Adipocyte (in vitro differentiated cells): Measurements from ENCODE around the gene PLAA.
"Not testable (repeated sequence)": the region's sequence is repeated elsewhere in the genome, so short reads cannot be mapped to it uniquely, and the experiment has no call there.

Source experiments
- DNase-seq: peaks from one replicate; pipeline ENCODE4 v3.0.0-alpha.2; 2015; ENCODE audit warnings: low read depth
- H3K27me3 ChIP-seq: replicated peaks from 2 replicates; pipeline ENCODE4 v1.7.0; 2013; ENCODE audit warnings: mild to moderate bottlenecking, low read length, moderate library complexity; ENCODE audit not compliant: control insufficient read depth, insufficient read depth
- H3K36me3 ChIP-seq: 2 replicates; pipeline ENCODE4 v1.7.0; 2013; ENCODE audit warnings: low read length, mild to moderate bottlenecking, moderate library complexity; ENCODE audit not compliant: control insufficient read depth, insufficient read depth, severe bottlenecking
- H3K4me1 ChIP-seq: 2 replicates; pipeline ENCODE4 v1.7.0; 2013; ENCODE audit warnings: mild to moderate bottlenecking, low read length, moderate library complexity; ENCODE audit not compliant: control insufficient read depth, insufficient read depth
- H3K4me3 ChIP-seq: 2 replicates; pipeline ENCODE4 v1.7.0; 2013; ENCODE audit warnings: mild to moderate bottlenecking, low read length, moderate library complexity
- H3K9ac ChIP-seq: 2 replicates; pipeline ENCODE4 v1.7.0; 2013; ENCODE audit warnings: mild to moderate bottlenecking, low read length, moderate library complexity
- H3K9me3 ChIP-seq: 2 replicates; pipeline ENCODE4 v1.7.0; 2013; ENCODE audit warnings: mild to moderate bottlenecking, low read length, moderate library complexity; ENCODE audit not compliant: control insufficient read depth

Gene PLAA

DNA sequence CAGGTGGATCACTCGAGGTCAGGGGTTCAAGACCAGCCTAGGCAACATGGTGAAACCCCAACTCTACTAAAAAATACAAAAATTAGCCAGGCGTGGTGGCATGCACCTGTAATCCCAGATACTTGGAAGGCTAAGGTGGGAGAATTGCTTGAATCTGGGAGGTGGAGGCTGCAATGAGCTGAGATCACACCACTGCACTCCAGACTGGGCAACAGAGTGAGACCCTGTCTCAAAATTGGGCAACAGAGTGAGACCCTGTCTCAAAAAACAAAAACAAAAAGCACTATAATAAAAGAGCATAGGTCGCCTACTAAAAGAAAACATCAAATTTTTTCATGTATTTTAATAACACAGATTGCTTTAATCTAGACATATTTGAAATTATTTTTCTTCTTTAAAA, 71.9 kb downstream of the PLAA start:
- H3K4me1 ChIP-seq, H3K27me3 ChIP-seq, DNase-seq, H3K4me3 ChIP-seq, H3K9ac ChIP-seq, H3K9me3 ChIP-seq: not testable (repeated sequence)
- peaks cover 21% of the 10 kb centered on the region for H3K36me3 ChIP-seq

- Histone ChIP-seq H3K9ac (no peak overlapping the region), H3K4me1 (no peaks in the 10 kb centered on the region), H3K4me3 (no peak overlapping the region), H3K9me3 (no peaks in the 10 kb centered on the region), H3K36me3 (peaks cover 13% of the 10 kb centered on the region), H3K27me3 (no peaks in the 10 kb centered on the region)
- no peak for DNase-seq
These were observed 76.8 kb downstream of the PLAA start for GRCh38 chr9:26870292-26870691.

DNA sequence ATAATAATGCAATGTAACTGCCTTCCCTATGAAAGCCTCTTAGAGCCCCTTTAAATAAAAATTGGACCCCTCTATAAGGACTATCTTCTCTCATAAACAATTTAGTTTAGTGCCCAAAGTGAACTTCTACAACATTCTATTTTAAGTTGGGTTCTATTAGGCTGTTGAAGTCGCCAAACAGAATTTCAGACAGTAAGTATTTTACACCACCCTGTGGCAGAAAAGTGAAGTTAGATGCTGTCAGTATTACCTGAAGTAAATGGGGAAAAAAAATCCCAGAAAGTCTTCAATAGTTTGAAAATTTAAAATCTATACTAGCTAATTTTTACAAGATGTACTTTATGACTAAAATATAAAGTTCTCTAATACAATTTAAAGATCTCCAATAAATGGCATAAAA, 84.0 kb downstream of the PLAA start:
- Histone ChIP-seq H3K9me3 (no peaks in the 10 kb centered on the region), H3K9ac (no peak overlapping the region), H3K27me3 (no peaks in the 10 kb centered on the region), H3K4me3 (no peak overlapping the region), H3K4me1 (no peaks in the 10 kb centered on the region), H3K36me3 (peaks cover 21% of the 10 kb centered on the region)
- peak; percentile 46 for DNase-seq

GRCh38 chr9:26856413-26857032, 90.5 kb downstream of the PLAA start:
- H3K4me1 ChIP-seq, result no peaks in the 10 kb centered on the region
- peaks cover 56% of the 10 kb centered on the region for H3K36me3 ChIP-seq
- H3K9me3 ChIP-seq, result no peaks in the 10 kb centered on the region
- no peaks in the 10 kb centered on the region for H3K27me3 ChIP-seq
- no peak overlapping the region for H3K9ac ChIP-seq
- no peak overlapping the region for H3K4me3 ChIP-seq
- DNase-seq, result peak; percentile 54
